NT2/D1 (cell line): ENCODE data around the gene ATXN7L3.

ENCODE experiments used
- SUZ12 ChIP-seq: IDR thresholded peaks from 2 replicates; pipeline ENCODE4 v1.6.1; 2011; ENCODE audit not compliant: insufficient read length, insufficient read depth; ENCODE audit errors: extremely low read depth
- YY1 ChIP-seq: IDR thresholded peaks from 2 replicates; pipeline ENCODE4 v1.6.1; 2011; ENCODE audit not compliant: insufficient read length, insufficient read depth
- ZNF274 ChIP-seq: IDR thresholded peaks from 2 replicates; pipeline ENCODE4 v1.6.1; 2011; ENCODE audit warnings: mild to moderate bottlenecking, low read depth, low read length

DNA sequence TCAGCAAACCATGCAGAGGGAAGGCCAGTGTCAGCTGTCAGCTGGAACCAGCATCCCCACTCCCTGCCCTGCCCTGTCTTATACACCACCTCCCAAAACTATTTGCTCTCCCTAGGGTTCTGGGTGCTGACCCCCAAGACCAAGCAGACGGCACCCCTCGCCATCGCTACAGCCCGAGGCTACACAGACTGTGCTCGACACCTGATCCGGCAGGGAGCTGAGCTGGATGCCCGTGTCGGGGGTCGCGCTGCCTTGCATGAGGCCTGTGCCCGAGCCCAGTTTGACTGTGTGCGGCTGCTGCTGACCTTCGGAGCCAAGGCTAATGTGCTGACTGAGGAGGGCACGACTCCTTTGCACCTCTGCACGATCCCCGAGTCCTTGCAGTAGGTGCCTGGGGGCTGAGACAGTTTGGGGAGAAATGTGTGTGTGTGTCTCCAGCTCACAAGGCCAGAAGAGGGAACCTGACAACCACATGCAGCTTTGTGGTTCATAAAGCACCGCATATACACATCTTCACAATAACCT is 27.7 kb downstream of the ATXN7L3 start:
- TF ChIP-seq YY1 (no peak), ZNF274 (no peak), SUZ12 (no peak)
